Measurements from ENCODE around the gene DDX31.

The DDX31 gene

GRCh38 chr9:132662152-132662945, 7.4 kb downstream of the DDX31 start:
- Histone ChIP-seq H3K27me3 (replicated peaks; ENCODE audit: control insufficient read depth, insufficient read depth, low read length) (no peaks in the 10 kb centered on the region), H3K36me3 (ENCODE audit: control insufficient read depth, insufficient read depth, low read length) (peaks cover 12% of the 10 kb centered on the region), H3K4me3 (replicated peaks; ENCODE audit: low read depth, low read length) (no peak overlapping the region)
- no peak for TF ChIP-seq CTCF (IDR thresholded peaks at IDR 0.05; ENCODE audit: insufficient read depth, low read length, poor library complexity, severe bottlenecking)
- DNase-seq (ENCODE audit: extremely low read depth, insufficient read length) = no peak

DNA sequence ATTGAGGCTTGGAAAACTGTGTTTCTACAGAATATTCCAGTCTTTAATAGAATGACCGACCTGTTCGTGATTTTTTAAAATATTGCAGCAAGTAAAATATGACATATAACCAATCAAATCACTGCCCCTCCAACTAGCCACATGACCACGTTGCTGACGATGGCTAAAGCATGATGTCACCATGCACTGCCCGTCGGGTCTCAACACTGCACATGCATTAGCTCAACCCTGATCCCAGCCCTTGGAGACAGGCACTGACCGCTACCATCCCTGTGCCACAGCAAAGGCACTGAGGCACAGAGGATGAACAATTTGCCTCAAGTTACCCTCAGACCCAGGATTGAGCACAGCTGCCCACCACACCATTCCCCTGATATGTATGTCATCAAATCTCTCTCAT, 13.5 kb downstream of the DDX31 start:
- no peak for DNase-seq (ENCODE audit: extremely low read depth, insufficient read length)
- H3K4me3 ChIP-seq (replicated peaks; ENCODE audit: low read depth, low read length) = no peak overlapping the region
- H3K36me3 ChIP-seq (ENCODE audit: control insufficient read depth, insufficient read depth, low read length) = peaks cover 15% of the 10 kb centered on the region
- no peak for TF ChIP-seq CTCF (IDR thresholded peaks at IDR 0.05; ENCODE audit: insufficient read depth, low read length, poor library complexity, severe bottlenecking)
- H3K27me3 ChIP-seq (replicated peaks; ENCODE audit: control insufficient read depth, insufficient read depth, low read length) = no peaks in the 10 kb centered on the region

DNA sequence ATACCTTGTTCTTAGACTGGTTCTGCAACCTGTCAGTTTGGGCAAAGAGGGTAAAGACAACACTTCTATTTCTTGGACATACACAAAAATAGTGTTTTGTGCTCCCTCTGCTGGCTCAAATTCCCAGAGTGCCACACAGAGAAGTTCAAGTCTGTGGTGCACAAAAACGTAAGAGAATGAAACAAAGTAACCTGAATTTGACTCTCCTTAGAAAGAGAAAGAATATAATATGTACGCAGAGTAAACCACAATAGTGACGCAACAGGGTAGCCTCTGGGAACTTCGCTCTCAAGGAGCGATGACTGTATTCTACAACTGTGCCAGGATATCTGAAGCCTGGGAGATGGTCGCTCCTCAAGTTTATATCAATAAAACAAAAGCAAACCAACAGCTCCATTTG, 18.5 kb downstream of the DDX31 start:
- TF ChIP-seq CTCF (IDR thresholded peaks at IDR 0.05; ENCODE audit: insufficient read depth, low read length, poor library complexity, severe bottlenecking) = peak; percentile 34
- Histone ChIP-seq H3K4me3 (replicated peaks; ENCODE audit: low read depth, low read length) (no peak overlapping the region), H3K36me3 (ENCODE audit: control insufficient read depth, insufficient read depth, low read length) (peaks cover 23% of the 10 kb centered on the region), H3K27me3 (replicated peaks; ENCODE audit: control insufficient read depth, insufficient read depth, low read length) (no peaks in the 10 kb centered on the region)
- no peak for DNase-seq (ENCODE audit: extremely low read depth, insufficient read length)

DNA sequence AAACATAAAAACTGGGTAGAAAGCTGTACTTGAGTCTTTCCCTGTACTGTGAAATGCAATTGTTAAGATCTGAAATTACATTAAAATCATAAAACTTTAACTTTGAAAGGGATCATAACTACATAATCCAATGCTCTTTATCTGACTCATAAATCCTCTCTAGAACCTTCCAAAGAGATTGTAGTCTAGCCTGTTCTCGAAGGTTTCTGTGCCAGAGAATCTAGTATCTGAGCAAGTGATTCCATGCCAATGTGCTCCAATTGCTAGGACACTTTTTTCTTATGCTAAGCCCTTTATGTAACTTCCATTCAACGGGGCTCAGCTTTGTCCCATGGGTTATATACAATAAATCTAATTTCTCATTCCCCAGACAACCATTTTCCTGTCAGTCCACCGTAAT, 21.1 kb downstream of the DDX31 start:
- no peak for DNase-seq (ENCODE audit: extremely low read depth, insufficient read length)
- no peak for TF ChIP-seq CTCF (IDR thresholded peaks at IDR 0.05; ENCODE audit: insufficient read depth, low read length, poor library complexity, severe bottlenecking)
- Histone ChIP-seq H3K36me3 (ENCODE audit: control insufficient read depth, insufficient read depth, low read length) (peaks cover 32% of the 10 kb centered on the region), H3K27me3 (replicated peaks; ENCODE audit: control insufficient read depth, insufficient read depth, low read length) (no peaks in the 10 kb centered on the region), H3K4me3 (replicated peaks; ENCODE audit: low read depth, low read length) (no peak overlapping the region)

DNA sequence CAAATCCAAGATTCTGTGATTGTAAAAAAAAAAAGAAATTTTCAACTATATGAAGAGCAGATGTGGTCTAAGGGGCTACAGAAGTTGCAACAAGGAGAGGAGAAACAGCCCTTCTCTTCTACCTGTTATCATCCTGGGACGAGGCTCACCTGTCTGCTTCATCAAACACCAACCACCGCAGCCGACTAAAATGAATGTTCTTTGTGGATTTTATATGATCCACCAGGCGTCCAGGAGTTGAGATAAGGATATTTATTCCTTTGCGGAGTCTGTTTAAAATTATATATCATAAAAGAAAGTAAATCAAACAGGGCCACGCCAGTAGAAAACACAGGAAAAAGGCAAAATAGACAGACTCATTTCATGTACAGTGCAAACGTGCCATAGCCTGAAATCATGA, 21.5 kb downstream of the DDX31 start:
- Histone ChIP-seq H3K27me3 (replicated peaks; ENCODE audit: control insufficient read depth, insufficient read depth, low read length) (no peaks in the 10 kb centered on the region), H3K4me3 (replicated peaks; ENCODE audit: low read depth, low read length) (no peak overlapping the region), H3K36me3 (ENCODE audit: control insufficient read depth, insufficient read depth, low read length) (peaks cover 32% of the 10 kb centered on the region)
- DNase-seq (ENCODE audit: extremely low read depth, insufficient read length) = no peak
- TF ChIP-seq CTCF (IDR thresholded peaks at IDR 0.05; ENCODE audit: insufficient read depth, low read length, poor library complexity, severe bottlenecking) = no peak

All from GM06990 (cell line).